Measurements from ENCODE around the gene TSPOAP1.

The TSPOAP1 gene

GRCh38 chr17:58302919-58303585 lies 25.5 kb downstream of the TSPOAP1 start:
- DNase-seq: no peak

DNA sequence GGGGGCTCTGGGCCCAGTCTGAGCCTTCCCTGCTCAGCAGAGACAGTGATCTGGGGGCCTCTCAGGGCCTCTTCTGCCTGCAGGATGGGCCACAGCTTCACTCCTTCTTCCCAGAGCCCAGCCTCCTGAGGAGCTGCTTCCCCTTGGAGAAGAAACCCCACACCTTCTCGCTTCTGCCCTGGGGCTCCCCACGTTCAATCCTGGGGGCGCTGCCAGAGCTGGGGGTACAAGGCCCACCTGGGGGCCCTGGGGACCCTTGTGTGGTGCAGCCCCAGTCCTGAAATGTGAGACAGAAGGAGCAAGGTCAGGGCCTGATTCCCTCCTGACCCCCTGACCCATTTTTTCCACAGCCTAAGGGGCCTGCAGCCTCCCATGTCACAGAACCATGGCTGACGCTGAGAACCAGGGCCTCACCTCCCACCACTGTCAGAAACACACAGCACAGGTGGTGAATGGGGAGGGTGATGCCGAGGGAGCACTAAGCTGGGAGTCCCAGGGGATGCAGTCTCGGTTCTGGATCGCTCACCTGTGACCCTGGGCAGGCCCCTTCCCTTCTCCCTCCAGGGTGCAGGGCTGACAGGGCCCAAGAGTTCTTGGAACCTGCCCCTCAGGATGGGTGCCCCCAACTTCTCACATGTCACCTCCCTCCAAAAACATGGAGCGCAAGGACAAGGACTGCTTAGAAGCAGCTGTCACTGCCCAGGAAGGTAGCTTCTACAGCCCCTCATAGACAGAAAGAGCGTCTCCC lies 26.2 kb downstream of the TSPOAP1 start:
- no peak for DNase-seq

- no peak for DNase-seq
Observed at GRCh38 chr17:58301504-58302150, 27.0 kb downstream of the TSPOAP1 start.

GRCh38 chr17:58300336-58300735 lies 28.3 kb downstream of the TSPOAP1 start:
- no peak for DNase-seq

DNA sequence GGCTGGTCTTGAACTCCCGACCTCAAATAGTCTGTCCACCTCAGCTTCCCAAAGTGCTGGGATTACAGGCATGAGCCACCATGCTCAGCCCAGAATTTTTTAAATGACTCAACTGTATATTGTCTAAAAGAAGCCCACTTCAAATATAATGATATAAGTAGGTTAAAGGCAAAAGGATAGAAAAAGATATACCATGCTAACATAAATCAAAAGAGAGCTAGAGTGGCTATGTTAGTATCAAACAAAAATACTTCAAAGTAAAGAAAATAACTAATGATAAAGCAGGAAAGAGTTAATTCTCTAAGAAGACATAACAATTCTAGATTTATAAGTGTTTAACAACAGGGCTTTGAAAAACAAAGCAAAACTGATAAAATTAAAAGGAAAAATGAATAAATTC lies 34.6 kb downstream of the TSPOAP1 start:
- DNase-seq: no peak

DNA sequence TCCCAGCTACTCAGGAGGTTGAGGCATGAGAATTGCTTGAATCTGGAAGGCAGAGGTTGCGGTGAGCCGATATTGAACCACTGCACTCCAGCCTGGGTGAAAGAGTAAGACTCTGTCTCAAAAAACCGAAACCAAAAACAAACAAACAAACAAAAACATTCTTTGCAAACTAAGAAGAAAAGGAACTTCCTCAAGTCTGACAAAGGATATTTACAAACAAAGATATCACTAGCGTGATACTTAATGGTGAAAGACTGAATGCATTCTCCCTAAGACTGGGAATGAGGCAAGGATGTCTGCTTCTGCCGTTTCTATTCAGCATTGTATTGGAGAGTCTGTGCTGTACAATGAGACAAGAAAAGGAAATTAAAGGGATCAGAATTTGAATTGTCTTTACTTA lies 37.3 kb downstream of the TSPOAP1 start:
- no peak for DNase-seq

DNA sequence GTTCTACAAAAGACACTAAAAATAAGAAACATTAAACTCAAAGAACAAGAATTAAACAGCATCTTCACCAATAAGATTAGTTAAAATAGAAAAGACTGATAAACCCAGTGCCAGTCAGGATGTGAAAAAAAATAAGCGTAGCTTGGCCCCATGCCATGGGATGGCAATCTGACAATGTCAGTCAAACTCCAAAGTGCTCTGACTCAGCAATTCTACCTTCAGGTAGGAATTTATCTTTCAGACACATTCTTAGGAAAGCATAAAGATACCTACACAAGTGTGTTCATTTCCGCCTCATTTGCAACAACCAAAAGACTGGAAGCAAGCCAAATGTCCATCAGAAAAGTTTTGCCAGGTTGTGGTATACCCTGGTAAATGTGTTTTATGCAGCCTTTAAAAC lies 38.7 kb downstream of the TSPOAP1 start:
- no peak for DNase-seq

DNA sequence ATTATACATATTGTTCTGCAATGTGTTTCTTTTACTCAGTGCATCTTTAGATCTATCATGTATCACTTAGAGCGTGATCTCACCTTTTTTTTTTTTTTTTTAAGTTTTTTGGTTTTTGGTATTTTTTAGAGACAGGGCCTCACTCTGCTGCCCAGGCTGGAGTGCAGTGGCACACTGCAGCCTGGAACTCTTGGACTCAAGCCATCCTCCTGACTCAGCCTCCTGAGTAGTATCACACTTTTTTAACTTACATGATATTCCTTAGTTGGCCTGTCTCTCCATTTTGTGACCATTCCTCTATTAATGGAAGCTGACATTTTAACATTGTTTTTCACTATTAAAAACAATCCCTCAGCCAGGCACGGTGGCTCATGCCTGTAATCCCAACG lies 43.2 kb downstream of the TSPOAP1 start:
- DNase-seq: no peak

- no peak for DNase-seq
Observed at GRCh38 chr17:58284613-58285421, 43.8 kb downstream of the TSPOAP1 start.

GRCh38 chr17:58283674-58284612 lies 44.7 kb downstream of the TSPOAP1 start:
- no peak for DNase-seq

DNA sequence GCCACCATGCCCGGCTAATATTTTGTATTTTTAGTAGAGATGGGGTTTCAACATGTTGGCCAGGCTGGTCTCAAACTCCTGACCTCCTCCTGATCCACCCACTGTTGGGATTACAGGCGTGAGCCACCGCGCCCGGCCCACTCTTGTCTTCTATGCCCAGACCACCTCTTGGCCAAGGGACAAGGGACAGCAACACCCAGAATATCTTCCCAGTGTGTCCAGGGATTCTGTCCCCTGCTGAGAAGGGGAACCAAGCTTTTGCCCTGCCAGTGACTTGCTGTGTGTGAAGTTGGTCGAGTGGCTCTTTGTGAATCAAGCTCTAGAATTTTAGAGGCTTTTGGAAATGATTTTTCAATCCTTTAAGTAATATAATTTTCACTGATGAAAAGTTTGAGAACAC lies 46.2 kb downstream of the TSPOAP1 start:
- no peak for DNase-seq

- no peak for DNase-seq
Observed at GRCh38 chr17:58281511-58282011, 47.0 kb downstream of the TSPOAP1 start.

GRCh38 chr17:58280480-58281217 lies 47.9 kb downstream of the TSPOAP1 start, which contains the start of gene MPO:
Gene MPO (minus strand): TSS chr17:58280935. CDS start chr17:58280758, 177 bp downstream.
- no peak for DNase-seq

- no peak for DNase-seq
Observed at GRCh38 chr17:58279736-58280479, 48.7 kb downstream of the TSPOAP1 start.

DNA sequence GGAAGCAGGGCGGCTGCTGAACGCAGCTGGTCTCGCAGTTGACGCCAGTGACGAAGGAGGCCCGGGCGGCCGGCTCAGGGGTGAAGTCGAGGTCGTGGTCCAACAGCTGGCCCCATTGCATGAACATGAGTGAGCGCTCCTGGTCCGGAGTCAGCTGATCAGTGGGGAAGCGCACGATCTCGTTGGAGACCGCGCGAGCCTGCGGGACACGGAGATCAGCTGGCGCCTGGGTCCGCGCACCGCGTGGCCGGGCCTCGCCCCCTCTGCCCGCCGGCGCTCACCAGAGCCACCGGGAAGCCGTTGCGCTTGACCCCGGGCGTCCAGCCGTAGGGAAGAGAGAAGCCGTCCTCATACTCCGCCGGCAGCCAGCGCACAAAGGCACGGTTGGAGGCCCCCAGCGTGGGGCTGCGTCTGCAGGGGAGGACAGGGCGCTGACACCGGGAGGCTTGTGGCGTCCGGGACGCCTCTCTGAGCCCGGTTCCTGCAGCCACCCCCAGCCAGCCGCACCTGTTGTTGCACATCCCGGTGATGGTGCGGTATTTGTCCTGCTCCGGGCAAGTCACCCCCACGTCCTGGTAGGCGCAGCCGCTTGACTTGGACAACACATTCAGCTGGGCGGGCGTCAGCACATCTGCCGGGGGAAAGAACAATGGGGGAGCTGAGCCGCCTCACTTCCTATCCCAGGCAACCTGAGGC lies 49.4 kb downstream of the TSPOAP1 start:
- DNase-seq: no peak

DNA sequence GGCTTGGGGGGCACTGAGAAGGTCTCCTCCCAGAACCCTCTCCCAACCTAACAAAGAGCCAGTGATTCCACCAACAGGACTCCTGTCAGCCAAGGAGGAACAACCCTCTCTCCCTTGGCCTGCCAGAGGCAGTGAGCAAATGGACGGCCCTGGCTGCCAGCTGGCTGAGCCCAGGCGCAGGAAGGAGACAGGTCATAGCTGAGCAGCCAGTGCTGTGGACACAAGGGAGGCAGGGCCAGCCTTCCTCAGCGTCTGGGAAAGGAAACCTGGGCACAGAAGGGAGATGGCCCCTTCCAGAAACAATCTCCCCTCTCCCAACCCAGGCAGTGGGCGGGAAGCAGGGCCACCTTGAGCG lies 50.0 kb downstream of the TSPOAP1 start:
- DNase-seq: no peak

DNA sequence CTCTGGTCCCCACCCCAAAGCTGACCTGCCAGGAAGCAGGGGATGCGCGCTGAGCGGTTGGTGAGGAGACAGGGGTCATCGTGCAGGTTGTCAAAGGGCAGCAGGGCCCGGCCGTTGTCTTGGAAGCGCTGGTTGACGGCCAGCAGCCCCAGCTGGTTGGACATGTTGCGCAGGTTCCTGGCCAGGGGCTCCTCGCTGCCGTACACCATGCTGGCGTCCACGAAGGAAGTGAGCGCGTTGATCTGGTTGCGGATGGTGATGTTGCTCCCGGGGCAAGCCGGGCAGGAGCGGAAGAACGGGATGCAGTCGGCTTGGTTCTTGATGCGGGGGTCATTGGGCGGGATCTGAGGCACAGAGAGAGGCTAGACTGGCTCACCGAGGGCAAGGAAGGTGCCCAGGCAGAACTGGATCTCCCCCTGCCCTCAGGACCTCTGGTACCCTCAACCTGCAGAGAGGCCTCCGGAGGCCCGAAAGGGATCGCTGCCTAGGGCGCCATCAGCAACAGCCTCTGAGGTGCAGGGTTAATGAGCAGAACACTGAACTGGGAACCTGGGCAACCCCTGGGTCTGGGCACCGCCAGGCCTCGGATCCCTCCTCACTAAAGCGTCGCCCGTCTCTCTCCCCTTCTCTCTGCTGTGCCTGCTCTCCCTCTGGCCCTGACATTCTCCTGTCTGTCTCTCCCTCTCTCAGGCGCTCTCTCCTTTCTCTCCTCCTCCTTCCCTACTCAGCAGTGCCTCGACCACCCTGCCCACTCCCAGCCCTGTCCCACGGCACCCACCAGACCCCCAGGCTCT lies 50.6 kb downstream of the TSPOAP1 start:
- DNase-seq: no peak

GRCh38 chr17:58277107-58277801 lies 51.3 kb downstream of the TSPOAP1 start:
- no peak for DNase-seq
